Sigmoid colon (tissue), 7 donors: ENCODE measurements around the gene FOXM1. TPM values are rescaled to one million over a fixed set of nuclear protein-coding genes. Genes with fewer than 3 reads are reported as not detected.

ENCODE experiments used
- DNase-seq: peaks from one replicate; pipeline ENCODE4 v3.0.0-alpha.2; 2019
- H3K27ac ChIP-seq, 4 donors: fragments of 200-600 bp; sonication (generic); one replicate each; pipeline ENCODE4 v1.5.1; 2016 to 2019; ENCODE audit warnings: mild to moderate bottlenecking in 1 of 4
- H3K27me3 ChIP-seq, 3 donors: fragments of 200-600 bp; sonication (generic); one replicate each; pipeline ENCODE4 v1.5.1; 2019; ENCODE audit warnings: mild to moderate bottlenecking in 1 of 3
- H3K36me3 ChIP-seq, 4 donors: fragments of 200-600 bp; sonication (generic); one replicate each; pipeline ENCODE4 v1.5.1; 2016 to 2019
- H3K4me1 ChIP-seq, 4 donors: fragments of 200-600 bp; sonication (generic); one replicate each; pipeline ENCODE4 v1.5.1; 2017 to 2019
- H3K4me3 ChIP-seq, 4 donors: fragments of 200-600 bp; sonication (generic); one replicate each; pipeline ENCODE4 v1.5.1; 2017 to 2019; ENCODE audit warnings: mild to moderate bottlenecking in 2 of 4, moderate library complexity in 1 of 4
- H3K9me3 ChIP-seq, 4 donors: fragments of 200-600 bp in 3 of 4; sonication (generic) in 3 of 4; one replicate each; pipeline versions ENCODE4 v1.5.1 to v1.6.1; 2013 to 2019
- CTCF ChIP-seq, 4 experiments: fragments of 450-650 bp in 3 of 4; fragments of 200-600 bp in 1 of 4; IDR thresholded peaks; one replicate each; pipeline ENCODE4 v1.5.1; 2016 to 2019; ENCODE audit warnings: antibody characterized with exemption in 4 of 4, mild to moderate bottlenecking in 3 of 4, moderate library complexity in 2 of 4
- EP300 ChIP-seq, 4 donors: sonication (generic); formaldehyde crosslinking; IDR thresholded peaks; one replicate each; pipeline ENCODE4 v1.6.1; 2017; ENCODE audit warnings: antibody characterized with exemption in 4 of 4
- POLR2A ChIP-seq, 2 donors: fragments of 450-650 bp; IDR thresholded peaks; one replicate each; pipeline ENCODE4 v1.6.1; 2016; ENCODE audit warnings: antibody characterized with exemption in 2 of 2, mild to moderate bottlenecking in 2 of 2, moderate library complexity in 2 of 2
- POLR2AphosphoS5 ChIP-seq, 4 donors: sonication (generic); formaldehyde crosslinking; IDR thresholded peaks; one replicate each; pipeline ENCODE4 v1.6.1; 2017; ENCODE audit warnings: antibody characterized with exemption in 4 of 4
- WGBS, 2 donors: extraction: QIAGEN DNeasy Blood & Tissue Kit; methylation state at CpG; one replicate each; pipeline ENCODE4 v1.1.7; 2013; 5-methylcytosine and 5-hydroxymethylcytosine counted together
- intact Hi-C: fragments of 100-400 bp; cut with DNase I; formaldehyde crosslinking; loops from one replicate; pipeline ENCODE4 v1.15.1; 2023
- polyA plus RNA-seq, 3 donors: library from polyadenylated mRNA; stranded (reverse); fragments of 200-250 nt; gene quantifications; one replicate each; pipeline ENCODE4 v1.2.3, GENCODE V29; 2013
- total RNA-seq, 4 donors: library from RNA; depleted of rRNA; stranded (reverse); fragments of >200 nt; gene quantifications; one replicate each; pipeline ENCODE4 v1.1.0, GENCODE V29; 2016
- donor health status: healthy with polysubstance abuse.
- donor health status: Bipolar disorder and iron deficiency.
- donor health status: healthy.

The FOXM1 gene
- total and polyA plus RNA-seq, 7 donors = 0.36 to 34.9 (median 2.4) TPM; not detected in 1

- Histone ChIP-seq H3K4me3 (peak overlapping the region; percentile 70 to 85 (median 75)), H3K4me1 (peaks cover 0 to 23% (median 18%) of the 10 kb centered on the region in 4 donors), H3K27ac (peak overlapping the region; percentile 92 to 96 (median 94)), H3K27me3 (no peaks in the 10 kb centered on the region), H3K9me3 (no peaks in the 10 kb centered on the region), H3K36me3 (peaks cover 6 to 31% (median 16%) of the 10 kb centered on the region in 4 donors)
- WGBS, 2 donors = 10 to 17% methylated on average over 10 of the region's 10 CpGs
- intact Hi-C loops = loop anchor here (5.0 kb wide), 1 partner anchor 79 kb away; the partner anchor contains the start of gene TULP3
- no peak for TF ChIP-seq EP300 (IDR thresholded peaks at IDR 0.05)
- peak; percentile 23 to 74 (median 53) for TF ChIP-seq CTCF (IDR thresholded peaks at IDR 0.05)
- no peak for DNase-seq
Measured at GRCh38 chr12:2813214-2814185, 63.5 kb downstream of the FOXM1 start.

- peak within 1 kb of the TSS; percentile 92 to 96 (median 94) for H3K27ac ChIP-seq
- H3K4me1 ChIP-seq = peaks cover 0 to 23% (median 18%) of the 10 kb centered on the region in 4 donors
- intact Hi-C loops = loop anchor here (5.0 kb wide), 1 partner anchor 80 kb away; the partner anchor contains the start of gene TULP3
- TF ChIP-seq EP300 (IDR thresholded peaks at IDR 0.05) (peak in 1 of 4 donors; percentile 9), POLR2A (IDR thresholded peaks at IDR 0.05) (peak; percentile 43 to 92), POLR2AphosphoS5 (IDR thresholded peaks at IDR 0.05) (peak; percentile 86 to 95 (median 92)), CTCF (IDR thresholded peaks at IDR 0.05) (no peak)
- peak within 1 kb of the TSS; percentile 70 to 85 (median 75) for H3K4me3 ChIP-seq
- no peaks in the 10 kb centered on the region for H3K27me3 ChIP-seq
- no peaks in the 10 kb centered on the region for H3K9me3 ChIP-seq
- DNase-seq = peak; percentile 99
- WGBS, 2 donors = 0 to 1% methylated on average over 48 of the region's 48 CpGs
- peaks cover 0 to 22% (median 7%) of the 10 kb centered on the region in 4 donors for H3K36me3 ChIP-seq
Measured at GRCh38 chr12:2812290-2813213, 64.4 kb downstream of the FOXM1 start, which contains the start of gene ITFG2. ITFG2 (plus strand) TSS chr12:2812668; CDS start chr12:2812761, 93 bp downstream.

- TF ChIP-seq EP300 (IDR thresholded peaks at IDR 0.05) = no peak
- TF ChIP-seq POLR2AphosphoS5 (IDR thresholded peaks at IDR 0.05) = no peak
- no peak for TF ChIP-seq POLR2A (IDR thresholded peaks at IDR 0.05)
- TF ChIP-seq CTCF (IDR thresholded peaks at IDR 0.05) = no peak
- intact Hi-C loops = loop anchor here (5.0 kb wide), 1 partner anchor 80 kb away; the partner anchor contains the start of gene TULP3
- H3K27ac ChIP-seq = peak overlapping the region; percentile 92 to 96 (median 94)
- no peaks in the 10 kb centered on the region for H3K27me3 ChIP-seq
- no peaks in the 10 kb centered on the region for H3K9me3 ChIP-seq
- 34 to 75% methylated on average over 5 of the region's 5 CpGs for WGBS, 2 donors
- H3K4me1 ChIP-seq = peaks cover 0 to 23% (median 18%) of the 10 kb centered on the region in 4 donors
- no peak for DNase-seq
- peak overlapping the region; percentile 70 to 85 (median 75) for H3K4me3 ChIP-seq
- peaks cover 0 to 14% (median 3%) of the 10 kb centered on the region in 4 donors for H3K36me3 ChIP-seq
Measured at GRCh38 chr12:2811801-2812200, 65.2 kb downstream of the FOXM1 start.

Other genes starting within 250 kb of the FOXM1 start
- 10 to 100 TPM; 21.3 to 33.7 (median 23.5) TPM for gene FKBP4, start 82.2 kb downstream of the FOXM1 start, total RNA-seq
- 10 to 100 TPM; 33.6 to 44.5 (median 42.3) TPM for gene FKBP4, start 82.2 kb downstream of the FOXM1 start, polyA plus RNA-seq
- 10 to 100 TPM; 20.6 to 31.9 (median 25.6) TPM for gene ITFG2, start 64.5 kb downstream of the FOXM1 start, total RNA-seq
- gene ITFG2, start 64.5 kb downstream of the FOXM1 start, polyA plus RNA-seq = 10 to 100 TPM; 11.6 to 31.4 (median 25.2) TPM
- 1 to 10 TPM in 3 of 4 donors, under 1 TPM in 1; 0.33 to 10.0 (median 1.9) TPM for gene NRIP2, start 42.1 kb downstream of the FOXM1 start, total RNA-seq
- 1 to 10 TPM in 1 of 3 donors, under 1 TPM in 1, not detected in 1; 0.60 to 1.5 TPM for gene NRIP2, start 42.1 kb downstream of the FOXM1 start, polyA plus RNA-seq
- gene TEX52, start 20.1 kb downstream of the FOXM1 start, total RNA-seq = not detected
- not detected for gene TEX52, start 20.1 kb downstream of the FOXM1 start, polyA plus RNA-seq
- 1 to 10 TPM; 6.1 to 9.6 (median 8.2) TPM for gene RHNO1, start within 50 bp of the FOXM1 start, total RNA-seq
- gene RHNO1, start within 50 bp of the FOXM1 start, polyA plus RNA-seq = 10 to 100 TPM; 16.9 to 21.6 (median 19.4) TPM
- gene TULP3, start 13.7 kb upstream of the FOXM1 start, total RNA-seq = 10 to 100 TPM; 17.8 to 32.1 (median 24.8) TPM
- gene TULP3, start 13.7 kb upstream of the FOXM1 start, polyA plus RNA-seq = 1 to 10 TPM; 3.0 to 9.6 (median 7.8) TPM
- 10 to 100 TPM in 1 of 4 donors, 1 to 10 TPM in 3; 2.9 to 31.2 (median 4.4) TPM for gene TEAD4, start 82.2 kb upstream of the FOXM1 start, total RNA-seq
- gene TEAD4, start 82.2 kb upstream of the FOXM1 start, polyA plus RNA-seq = 10 to 100 TPM in 1 of 3 donors, 1 to 10 TPM in 2; 1.6 to 16.3 (median 3.6) TPM
- 10 to 100 TPM; 18.2 to 28.0 (median 21.4) TPM for gene TSPAN9, start 200.2 kb upstream of the FOXM1 start, total RNA-seq
- gene TSPAN9, start 200.2 kb upstream of the FOXM1 start, polyA plus RNA-seq = 10 to 100 TPM in 1 of 3 donors, 1 to 10 TPM in 1, under 1 TPM in 1; 0.92 to 14.5 (median 2.4) TPM